Skin epidermis (tissue), 12 donors: Measurements from ENCODE around the gene UCK2.

Experiments used
- H3K27ac ChIP-seq, 21 experiments: fragments of 200-600 bp; sonication (generic) in 11 of 21; one replicate each; pipeline ENCODE4 v1.5.0; 2020; ENCODE audit warnings: mild to moderate bottlenecking in 3 of 21, inconsistent platforms in 2 of 21, moderate library complexity in 2 of 21
- H3K4me3 ChIP-seq, 7 experiments: fragments of 200-600 bp; sonication (generic) in 2 of 7; one replicate each; pipeline ENCODE4 v1.5.0; 2020; ENCODE audit warnings: inconsistent platforms in 2 of 7, mild to moderate bottlenecking in 2 of 7, moderate library complexity in 1 of 7

Gene UCK2

DNA sequence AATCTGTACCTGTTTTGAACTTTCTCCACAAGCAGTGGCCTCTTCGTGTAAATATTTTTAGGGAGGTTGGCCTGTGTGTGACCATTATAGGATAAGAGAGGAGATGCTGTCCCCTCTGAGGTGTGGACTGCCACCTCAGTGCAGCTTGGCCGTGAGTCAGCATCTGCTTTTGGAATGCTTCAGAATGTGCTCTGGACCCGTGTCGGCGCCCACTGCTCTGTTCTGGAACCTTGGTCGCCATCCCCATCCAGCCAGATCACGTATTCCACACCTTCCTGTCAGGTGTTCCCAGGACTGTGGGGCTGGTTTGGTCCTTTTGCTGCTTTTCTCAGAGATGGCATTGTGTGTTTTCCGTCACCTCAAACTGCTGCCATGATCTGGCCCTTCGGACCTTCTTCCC, 5.5 kb downstream of the UCK2 start:
- Histone ChIP-seq H3K4me3 (no peak overlapping the region), H3K27ac (no peak overlapping the region)

- Histone ChIP-seq H3K4me3 (no peak overlapping the region), H3K27ac (no peak overlapping the region)
Observed at GRCh38 chr1:165833358-165833757, 5.9 kb downstream of the UCK2 start.

GRCh38 chr1:165834229-165834628, 6.8 kb downstream of the UCK2 start:
- no peak overlapping the region for H3K4me3 ChIP-seq
- no peak overlapping the region for H3K27ac ChIP-seq

- H3K27ac ChIP-seq = no peak overlapping the region
- H3K4me3 ChIP-seq = no peak overlapping the region
Observed at GRCh38 chr1:165834881-165835280, 7.5 kb downstream of the UCK2 start.

DNA sequence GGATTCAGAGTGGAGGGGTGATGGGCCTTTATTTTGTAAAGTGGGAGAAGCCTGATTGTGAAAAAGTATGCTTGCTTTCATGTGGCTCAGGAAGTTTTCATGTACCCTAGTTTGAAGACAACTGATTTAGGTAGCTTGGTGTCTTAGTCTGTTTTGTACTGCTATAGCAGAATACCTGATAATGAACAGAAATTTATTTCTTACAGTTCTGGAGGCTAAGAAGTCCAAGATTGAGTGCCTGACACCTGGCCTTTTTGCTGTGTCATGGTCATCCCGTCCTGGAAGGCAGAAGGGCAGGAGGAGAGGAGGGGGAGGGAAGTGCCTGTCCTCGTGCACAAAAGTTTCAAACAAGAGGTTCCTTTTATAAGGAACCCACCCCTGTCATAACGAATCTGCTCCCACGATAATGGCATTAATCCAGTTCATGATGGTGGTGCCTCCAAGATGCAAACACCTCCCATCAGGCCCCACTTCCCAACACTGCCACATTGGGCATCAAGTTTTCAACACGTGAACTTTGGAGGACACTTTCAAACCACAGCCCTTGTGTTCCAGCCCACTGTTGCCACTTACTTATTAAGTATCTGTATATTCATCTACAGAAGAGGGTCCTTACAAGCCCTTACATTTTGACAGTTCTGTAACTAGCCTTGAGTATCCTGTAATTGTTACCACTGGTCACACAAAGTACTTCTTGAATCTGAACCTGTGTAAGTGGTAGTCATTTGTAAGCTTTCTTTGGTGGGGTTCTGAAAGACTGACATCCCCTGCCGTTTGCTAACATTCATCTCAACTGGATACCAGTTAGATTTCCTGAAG, 9.5 kb downstream of the UCK2 start:
- Histone ChIP-seq H3K27ac (no peak overlapping the region), H3K4me3 (no peak overlapping the region)

GRCh38 chr1:165837838-165838364, 10.5 kb downstream of the UCK2 start:
- Histone ChIP-seq H3K4me3 (no peak overlapping the region), H3K27ac (no peak overlapping the region)

GRCh38 chr1:165840423-165840822, 13.0 kb downstream of the UCK2 start:
- no peak overlapping the region for H3K27ac ChIP-seq
- no peak overlapping the region for H3K4me3 ChIP-seq

GRCh38 chr1:165841582-165842017, 14.2 kb downstream of the UCK2 start:
- Histone ChIP-seq H3K27ac (peak overlapping the region in 1 of 21 experiments; percentile 6), H3K4me3 (no peak overlapping the region)

- Histone ChIP-seq H3K27ac (peak overlapping the region in 1 of 21 experiments; percentile 6), H3K4me3 (no peak overlapping the region)
Observed at GRCh38 chr1:165842023-165842670, 14.7 kb downstream of the UCK2 start.

- no peak overlapping the region for H3K4me3 ChIP-seq
- H3K27ac ChIP-seq = no peak overlapping the region
Observed at GRCh38 chr1:165842671-165843129, 15.3 kb downstream of the UCK2 start.

GRCh38 chr1:165843304-165843703, 15.9 kb downstream of the UCK2 start:
- Histone ChIP-seq H3K27ac (no peak overlapping the region), H3K4me3 (no peak overlapping the region)

DNA sequence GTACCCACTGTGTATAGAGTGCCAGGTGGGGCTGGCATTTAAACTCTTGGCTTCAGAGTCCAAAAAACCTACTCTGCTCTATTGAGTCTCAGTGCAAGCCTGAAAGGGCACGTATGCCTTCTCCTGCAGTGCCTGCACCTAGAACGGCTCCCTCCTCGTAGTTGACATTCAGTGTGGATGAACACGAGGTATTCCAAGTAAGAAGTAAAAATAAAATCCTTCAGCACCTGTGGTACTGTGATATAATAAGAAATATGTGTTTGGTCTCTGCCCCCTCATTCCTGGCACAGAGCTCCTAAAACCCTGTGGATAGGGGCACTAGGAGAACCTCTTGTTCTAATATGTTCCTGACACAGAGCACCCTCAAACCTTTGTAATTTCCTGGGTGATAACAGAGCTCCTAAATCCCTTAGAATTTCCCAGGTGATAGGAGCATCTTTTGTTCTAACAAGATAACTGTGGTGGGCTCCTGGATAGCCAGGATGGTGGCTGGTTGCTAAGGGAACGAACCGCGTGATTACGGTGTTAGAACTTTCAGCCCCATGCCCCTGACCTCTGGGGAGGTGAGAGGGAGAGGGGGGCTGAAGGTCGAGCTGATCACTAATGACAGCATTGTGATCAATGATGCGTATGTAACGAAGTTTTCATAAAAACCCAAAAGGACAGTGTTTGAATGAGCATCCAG, 16.8 kb downstream of the UCK2 start:
- no peak overlapping the region for H3K27ac ChIP-seq

DNA sequence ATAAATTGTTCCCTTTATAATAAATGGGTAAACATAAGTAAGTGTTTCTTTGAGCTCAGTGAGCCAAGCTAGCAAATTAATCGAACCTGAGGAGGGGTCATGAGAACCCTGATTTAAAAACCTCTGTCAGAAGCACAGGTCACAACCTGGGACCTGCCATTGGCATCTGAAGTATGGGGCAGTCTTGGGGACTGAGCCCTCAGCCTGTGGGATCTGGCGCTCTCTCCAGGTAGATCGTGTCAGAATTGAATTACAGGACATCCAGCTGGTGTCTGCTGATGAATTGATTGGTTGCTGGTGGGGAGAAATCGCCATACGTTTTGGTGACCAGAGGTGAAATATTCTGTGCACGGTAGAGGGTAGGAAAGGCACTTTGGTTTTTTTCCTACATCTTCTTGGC, 17.5 kb downstream of the UCK2 start:
- H3K4me3 ChIP-seq = no peak overlapping the region
- H3K27ac ChIP-seq = no peak overlapping the region

More for the DNA sequence above, 16.8 kb downstream of the UCK2 start:
- no peak overlapping the region for H3K4me3 ChIP-seq

- H3K27ac ChIP-seq = no peak overlapping the region
- H3K4me3 ChIP-seq = no peak overlapping the region
Observed at GRCh38 chr1:165845569-165845968, 18.2 kb downstream of the UCK2 start.

- no peak overlapping the region for H3K4me3 ChIP-seq
- H3K27ac ChIP-seq = no peak overlapping the region
Observed at GRCh38 chr1:165845992-165846748, 18.8 kb downstream of the UCK2 start.

DNA sequence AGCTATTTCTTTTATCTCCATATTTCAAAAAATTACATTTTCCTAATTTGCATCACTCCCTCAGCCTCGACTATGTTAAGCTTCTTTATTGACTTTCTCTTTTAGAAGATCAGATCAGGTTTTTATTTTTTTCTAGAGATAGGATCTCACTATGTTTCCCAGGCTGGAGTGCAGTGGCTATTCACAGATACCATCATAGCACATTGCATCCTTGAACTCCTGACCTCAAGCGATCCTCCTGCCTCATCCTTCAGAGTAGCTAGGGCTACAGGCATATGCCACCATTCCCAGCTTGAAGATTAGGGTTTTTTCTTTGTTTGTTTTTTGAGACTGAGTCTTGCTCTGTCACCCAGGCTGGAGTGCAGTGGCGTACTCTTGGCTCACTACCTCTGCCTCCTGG, 20.1 kb downstream of the UCK2 start:
- Histone ChIP-seq H3K27ac (no peak overlapping the region), H3K4me3 (no peak overlapping the region)

DNA sequence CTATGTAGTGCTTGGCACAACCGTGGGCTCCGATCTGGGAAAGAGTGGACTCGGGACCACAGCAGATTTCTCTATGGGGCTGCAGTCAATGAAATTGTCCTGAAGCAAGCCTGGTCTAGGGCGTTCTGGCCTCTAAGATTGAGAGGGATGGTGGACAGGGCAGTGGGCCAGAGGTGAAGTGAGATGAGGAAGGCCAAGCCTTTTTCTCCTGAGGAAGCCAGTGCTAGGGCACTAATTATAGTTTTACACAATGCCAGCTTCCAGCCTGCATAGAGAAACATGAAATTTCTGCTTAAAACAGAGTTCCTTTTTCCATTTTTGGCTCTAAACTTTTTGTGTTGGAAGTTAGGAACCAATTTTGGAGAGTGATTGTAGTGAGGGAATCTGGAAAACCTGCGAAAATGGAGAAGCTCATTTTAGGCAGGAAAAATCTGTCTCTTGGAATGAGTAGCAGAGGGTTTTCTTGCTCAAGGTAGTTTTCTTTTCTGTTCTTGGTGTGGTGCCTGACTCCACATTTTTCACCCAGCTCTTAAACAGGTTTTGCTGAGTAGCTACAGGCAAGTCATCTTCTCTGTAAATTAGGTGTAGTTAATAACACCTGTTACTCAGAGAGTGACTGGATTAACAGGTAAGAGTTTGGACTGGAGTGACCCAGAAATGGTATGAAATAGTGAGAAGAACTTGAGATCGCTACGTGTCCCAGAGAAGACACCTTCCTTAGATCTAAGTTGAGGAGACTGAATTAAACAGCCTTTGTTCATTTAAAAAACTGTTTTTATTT, 22.1 kb downstream of the UCK2 start:
- H3K27ac ChIP-seq = peak overlapping the region in 3 of 21 experiments; percentile 20 to 45 (median 35)
- no peak overlapping the region for H3K4me3 ChIP-seq

DNA sequence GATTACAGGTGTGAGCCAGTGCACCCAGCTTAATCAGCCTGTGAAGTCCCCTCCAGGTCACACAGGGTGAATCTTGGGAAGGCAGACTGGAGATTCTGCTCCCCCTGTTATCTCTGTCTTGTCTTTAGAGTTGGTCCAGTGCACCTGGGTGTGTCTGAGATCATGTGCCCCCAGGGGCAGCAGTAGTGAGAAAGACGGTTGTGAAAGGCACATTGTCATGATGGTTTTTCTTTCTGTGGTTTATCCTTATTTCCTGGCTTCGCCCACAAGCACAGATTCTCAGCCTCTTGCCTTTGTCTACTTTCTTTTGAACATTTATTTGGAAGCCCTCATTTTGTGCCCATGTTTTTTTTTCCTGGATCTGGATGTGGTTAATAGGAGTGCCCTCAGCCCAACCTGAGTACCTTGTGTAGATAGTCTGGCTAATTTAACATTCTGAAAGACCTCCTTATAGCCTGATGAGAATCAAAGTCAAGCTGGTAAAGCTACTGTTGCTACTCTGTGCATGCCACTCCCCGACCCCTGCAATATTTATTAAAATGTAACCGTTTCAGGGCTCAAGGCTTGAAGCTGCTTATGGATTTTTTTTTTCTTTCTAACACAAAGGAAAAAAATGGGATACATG, 23.7 kb downstream of the UCK2 start:
- H3K4me3 ChIP-seq = no peak overlapping the region
- peak overlapping the region in 1 of 21 experiments; percentile 7 for H3K27ac ChIP-seq
